Prostate gland (tissue), 2 donors: ENCODE measurements around the gene ZNF423.

Experiments used
- POLR2A ChIP-seq: fragments of 450-650 bp; IDR thresholded peaks from one replicate; pipeline ENCODE4 v1.6.1; 2016; ENCODE audit warnings: antibody characterized with exemption, mild to moderate bottlenecking
- POLR2AphosphoS5 ChIP-seq: sonication (generic); formaldehyde crosslinking; IDR thresholded peaks from one replicate; pipeline ENCODE4 v1.6.1; 2017; ENCODE audit warnings: antibody characterized with exemption
- TF ChIP-seq, protein P1 (sequence below), 4 experiments: fragments of 200-600 bp in 2 of 4; fragments of 450-650 bp in 2 of 4; sonication (generic) in 2 of 4; IDR thresholded peaks; 1 replicate in 3 of 4; 2 replicates in 1 of 4; pipeline ENCODE4 v1.5.1; 2016 to 2019; ENCODE audit warnings: antibody characterized with exemption in 4 of 4, mild to moderate bottlenecking in 2 of 4, moderate library complexity in 2 of 4

DNA sequence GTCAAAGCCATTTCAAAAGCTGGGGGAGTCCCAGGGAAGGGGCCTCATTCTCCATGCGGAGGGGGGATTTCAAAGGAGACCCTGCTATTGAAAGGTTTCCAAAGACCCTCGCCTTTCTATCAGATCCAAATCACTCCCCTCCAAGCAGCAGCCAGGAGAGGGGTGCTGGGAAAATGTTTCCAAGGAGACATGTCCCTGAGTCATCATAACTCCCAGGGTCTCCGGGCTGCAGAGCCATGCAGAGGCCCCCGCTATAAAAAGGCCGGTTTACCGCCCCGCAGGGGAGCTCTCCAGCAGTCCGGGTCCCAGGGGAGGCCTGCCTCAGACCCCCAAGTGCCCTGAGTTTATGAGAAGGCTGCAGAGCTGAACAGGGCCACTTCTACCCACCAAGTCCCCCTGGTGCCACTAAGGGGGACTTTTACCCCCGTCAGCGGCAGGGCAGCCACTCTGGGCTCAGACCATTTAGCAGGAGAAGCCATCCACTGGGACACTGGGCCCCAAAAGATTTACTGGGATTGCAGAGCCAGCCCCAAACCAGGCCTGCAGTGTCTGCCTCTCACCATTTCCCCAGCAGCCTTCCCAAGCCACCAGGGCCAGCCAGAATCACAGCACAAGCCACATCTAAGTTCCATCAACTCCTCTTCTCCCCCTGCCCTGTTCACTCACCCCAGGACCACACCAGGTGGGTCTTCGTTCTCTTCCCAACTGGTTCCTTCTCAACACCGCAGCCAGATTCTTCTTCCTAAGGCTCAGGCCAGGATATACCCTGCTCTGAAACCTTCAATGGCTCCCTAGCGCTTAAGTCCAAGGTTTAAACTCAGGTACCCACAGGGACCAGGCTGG, 234.4 kb downstream of the ZNF423 start:
- TF ChIP-seq, protein P1, sequence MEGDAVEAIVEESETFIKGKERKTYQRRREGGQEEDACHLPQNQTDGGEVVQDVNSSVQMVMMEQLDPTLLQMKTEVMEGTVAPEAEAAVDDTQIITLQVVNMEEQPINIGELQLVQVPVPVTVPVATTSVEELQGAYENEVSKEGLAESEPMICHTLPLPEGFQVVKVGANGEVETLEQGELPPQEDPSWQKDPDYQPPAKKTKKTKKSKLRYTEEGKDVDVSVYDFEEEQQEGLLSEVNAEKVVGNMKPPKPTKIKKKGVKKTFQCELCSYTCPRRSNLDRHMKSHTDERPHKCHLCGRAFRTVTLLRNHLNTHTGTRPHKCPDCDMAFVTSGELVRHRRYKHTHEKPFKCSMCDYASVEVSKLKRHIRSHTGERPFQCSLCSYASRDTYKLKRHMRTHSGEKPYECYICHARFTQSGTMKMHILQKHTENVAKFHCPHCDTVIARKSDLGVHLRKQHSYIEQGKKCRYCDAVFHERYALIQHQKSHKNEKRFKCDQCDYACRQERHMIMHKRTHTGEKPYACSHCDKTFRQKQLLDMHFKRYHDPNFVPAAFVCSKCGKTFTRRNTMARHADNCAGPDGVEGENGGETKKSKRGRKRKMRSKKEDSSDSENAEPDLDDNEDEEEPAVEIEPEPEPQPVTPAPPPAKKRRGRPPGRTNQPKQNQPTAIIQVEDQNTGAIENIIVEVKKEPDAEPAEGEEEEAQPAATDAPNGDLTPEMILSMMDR (IDR thresholded peaks at IDR 0.05), result no peak
- TF ChIP-seq POLR2A (no peak), POLR2AphosphoS5 (no peak)
